ENCODE data around the gene NAXE.

Gene NAXE

DNA sequence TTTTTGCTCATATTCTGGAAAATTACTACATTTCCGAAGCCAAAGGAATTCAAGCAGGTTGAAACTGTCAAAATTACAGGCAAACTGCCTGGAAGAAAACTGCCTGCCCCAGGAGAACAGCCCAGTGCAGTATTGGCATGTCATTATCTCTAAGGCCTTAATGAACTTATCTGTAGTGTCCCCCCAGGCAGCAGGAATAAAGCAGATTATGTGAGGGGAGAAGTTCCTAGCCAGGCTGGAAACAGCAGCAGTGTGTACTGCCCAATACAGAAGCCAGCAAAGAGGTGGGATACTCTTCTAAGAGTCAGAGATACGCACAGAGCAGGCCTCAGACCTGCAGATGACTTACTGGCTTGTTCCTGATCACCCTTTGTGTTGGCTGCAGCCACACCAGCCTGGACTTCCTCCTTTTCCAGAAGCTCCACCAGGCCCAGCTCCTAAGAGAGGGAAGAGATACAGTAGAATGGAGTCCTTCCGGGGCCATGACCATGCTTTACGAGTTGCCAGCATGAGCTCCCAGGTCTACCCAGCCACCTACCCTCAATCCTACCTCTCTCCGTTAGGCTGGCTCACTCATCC is 30.9 kb upstream of the NAXE start:
- no peak for DNase-seq (ENCODE audit: extremely low spot score)
- ChIA-PET CTCF (interaction anchor here (1.3 to 1.4 kb wide), 2 partner anchors 20 to 35 kb away, joined by 3 read pairs; no protein-coding TSS in a partner anchor), POLR2A (no interaction called here)
- TF ChIP-seq, protein P1, sequence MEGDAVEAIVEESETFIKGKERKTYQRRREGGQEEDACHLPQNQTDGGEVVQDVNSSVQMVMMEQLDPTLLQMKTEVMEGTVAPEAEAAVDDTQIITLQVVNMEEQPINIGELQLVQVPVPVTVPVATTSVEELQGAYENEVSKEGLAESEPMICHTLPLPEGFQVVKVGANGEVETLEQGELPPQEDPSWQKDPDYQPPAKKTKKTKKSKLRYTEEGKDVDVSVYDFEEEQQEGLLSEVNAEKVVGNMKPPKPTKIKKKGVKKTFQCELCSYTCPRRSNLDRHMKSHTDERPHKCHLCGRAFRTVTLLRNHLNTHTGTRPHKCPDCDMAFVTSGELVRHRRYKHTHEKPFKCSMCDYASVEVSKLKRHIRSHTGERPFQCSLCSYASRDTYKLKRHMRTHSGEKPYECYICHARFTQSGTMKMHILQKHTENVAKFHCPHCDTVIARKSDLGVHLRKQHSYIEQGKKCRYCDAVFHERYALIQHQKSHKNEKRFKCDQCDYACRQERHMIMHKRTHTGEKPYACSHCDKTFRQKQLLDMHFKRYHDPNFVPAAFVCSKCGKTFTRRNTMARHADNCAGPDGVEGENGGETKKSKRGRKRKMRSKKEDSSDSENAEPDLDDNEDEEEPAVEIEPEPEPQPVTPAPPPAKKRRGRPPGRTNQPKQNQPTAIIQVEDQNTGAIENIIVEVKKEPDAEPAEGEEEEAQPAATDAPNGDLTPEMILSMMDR (IDR thresholded peaks at IDR 0.05; ENCODE audit: control extremely low read depth, extremely low read depth, low read depth, missing control alignments) = no peak

- DNase-seq (ENCODE audit: extremely low spot score) = no peak
- ChIA-PET POLR2A (no interaction called here), CTCF (interaction anchor here (1.0 to 2.3 kb wide), 4 partner anchors 9 to 180 kb away, joined by 3 to 5 read pairs (median 4); no protein-coding TSS in a partner anchor)
- TF ChIP-seq, protein P1 (IDR thresholded peaks at IDR 0.05; ENCODE audit: control extremely low read depth, extremely low read depth, low read depth, missing control alignments) = no peak
Measured at GRCh38 chr1:156565519-156565918, 26.1 kb upstream of the NAXE start.

GRCh38 chr1:156566436-156566835 is 25.1 kb upstream of the NAXE start:
- TF ChIP-seq, protein P1 (IDR thresholded peaks at IDR 0.05; ENCODE audit: control extremely low read depth, extremely low read depth, low read depth, missing control alignments) = no peak
- CTCF ChIA-PET = interaction anchor here (1.1 to 2.3 kb wide), 5 partner anchors 13 to 181 kb away, joined by 3 to 5 read pairs (median 4); partner anchors contain the start of gene TTC24
- POLR2A ChIA-PET = no interaction called here

GRCh38 chr1:156571261-156571852 is 20.2 kb upstream of the NAXE start:
- TF ChIP-seq, protein P1 (IDR thresholded peaks at IDR 0.05; ENCODE audit: control extremely low read depth, extremely low read depth, low read depth, missing control alignments) = no peak
- POLR2A ChIA-PET = no interaction called here
- CTCF ChIA-PET = interaction anchor here (0.7 to 1.5 kb wide), 12 partner anchors 15 to 135 kb away, joined by 3 to 4 read pairs (median 3); partner anchors contain the start of genes CRABP2 and GPATCH4
- no peak for DNase-seq (ENCODE audit: extremely low spot score)

More at GRCh38 chr1:156566436-156566835, 25.1 kb upstream of the NAXE start:
- no peak for DNase-seq (ENCODE audit: extremely low spot score)

GRCh38 chr1:156571919-156572662 is 19.5 kb upstream of the NAXE start, which contains the start of gene IQGAP3:
Gene IQGAP3 (minus strand): TSS chr1:156572565. CDS start chr1:156572529, 36 bp downstream.
- DNase-seq (ENCODE audit: extremely low spot score) = peak; percentile 93
- TF ChIP-seq, protein P1 (IDR thresholded peaks at IDR 0.05; ENCODE audit: control extremely low read depth, extremely low read depth, low read depth, missing control alignments) = no peak
- POLR2A ChIA-PET = no interaction called here
- CTCF ChIA-PET = interaction anchor here (0.7 to 1.5 kb wide), 6 partner anchors 17 to 92 kb away, joined by 3 to 4 read pairs (median 4); partner anchors contain the start of gene GPATCH4

DNA sequence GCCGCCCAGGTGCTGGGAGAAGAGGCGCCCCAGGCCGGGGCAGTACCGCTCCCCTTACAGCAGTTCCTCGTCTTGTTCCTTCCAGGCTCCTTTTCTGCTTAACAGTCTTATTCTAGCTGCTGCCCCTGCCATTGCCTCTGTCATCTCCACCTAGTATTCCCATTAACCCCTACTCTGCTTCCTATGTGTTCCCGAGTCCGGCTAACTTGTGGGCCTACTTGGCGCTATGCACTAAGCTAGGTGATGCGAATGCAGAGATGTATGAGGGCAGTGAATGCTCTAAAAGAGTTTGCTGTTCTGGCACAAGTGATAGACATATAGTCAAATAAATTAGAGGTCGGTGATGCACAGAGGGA is 18.9 kb upstream of the NAXE start:
- TF ChIP-seq, protein P1 (IDR thresholded peaks at IDR 0.05; ENCODE audit: control extremely low read depth, extremely low read depth, low read depth, missing control alignments) = no peak
- no peak for DNase-seq (ENCODE audit: extremely low spot score)
- CTCF ChIA-PET = interaction anchor here (1.3 kb wide), 1 partner anchor 36 kb away, joined by 4 read pairs; no protein-coding TSS in a partner anchor
- POLR2A ChIA-PET = no interaction called here
